22Rv1 (cell line): ENCODE measurements around the gene CLCA1.

ENCODE experiments used
- H3K27ac ChIP-seq: fragments of 450-650 bp; 2 replicates; pipeline ENCODE4 v1.5.1; 2017
- CTCF ChIP-seq: fragments of 450-650 bp; IDR thresholded peaks from 2 replicates; pipeline ENCODE4 v1.5.1; 2017; ENCODE audit warnings: mild to moderate bottlenecking
- ZFX ChIP-seq: fragments of 450-650 bp; IDR thresholded peaks from 2 replicates; pipeline ENCODE4 v1.6.1; 2017; ENCODE audit warnings: antibody characterized with exemption, borderline replicate concordance

The CLCA1 gene

DNA sequence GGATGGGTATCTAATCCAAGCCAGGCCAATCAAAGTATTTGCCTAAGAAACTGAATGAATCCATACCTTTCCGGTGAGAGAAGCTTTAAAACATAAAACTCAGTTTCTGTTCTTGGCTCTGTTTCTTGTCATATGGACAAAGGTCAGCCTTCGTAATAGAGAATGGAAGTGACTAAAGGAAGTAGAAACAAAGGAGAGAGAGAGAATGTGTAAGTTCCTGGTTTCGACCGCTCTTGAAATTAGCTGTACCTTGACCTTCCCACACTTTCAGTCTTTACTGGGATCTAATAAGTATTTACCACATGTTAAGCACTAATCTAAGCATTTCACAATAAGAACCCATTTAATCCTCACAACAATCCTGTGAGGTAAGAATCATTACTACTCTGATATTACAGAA, 58.6 kb downstream of the CLCA1 start:
- TF ChIP-seq CTCF (no peak), ZFX (no peak)
- H3K27ac ChIP-seq, result no peak overlapping the region

GRCh38 chr1:86530211-86530845, 61.6 kb downstream of the CLCA1 start:
- TF ChIP-seq CTCF, result no peak
- no peak for TF ChIP-seq ZFX
- H3K27ac ChIP-seq, result no peak overlapping the region

- TF ChIP-seq ZFX (no peak), CTCF (no peak)
- H3K27ac ChIP-seq, result no peak overlapping the region
These were observed 69.4 kb downstream of the CLCA1 start for GRCh38 chr1:86537928-86538695.

GRCh38 chr1:86538775-86539174, 70.0 kb downstream of the CLCA1 start:
- TF ChIP-seq ZFX, result no peak
- TF ChIP-seq CTCF, result no peak
- H3K27ac ChIP-seq, result no peak overlapping the region

- H3K27ac ChIP-seq, result no peak overlapping the region
- no peak for TF ChIP-seq ZFX
- no peak for TF ChIP-seq CTCF
These were observed 73.1 kb downstream of the CLCA1 start for GRCh38 chr1:86541859-86542258.

GRCh38 chr1:86542631-86543030, 73.9 kb downstream of the CLCA1 start:
- H3K27ac ChIP-seq, result no peak overlapping the region
- TF ChIP-seq ZFX, result no peak

DNA sequence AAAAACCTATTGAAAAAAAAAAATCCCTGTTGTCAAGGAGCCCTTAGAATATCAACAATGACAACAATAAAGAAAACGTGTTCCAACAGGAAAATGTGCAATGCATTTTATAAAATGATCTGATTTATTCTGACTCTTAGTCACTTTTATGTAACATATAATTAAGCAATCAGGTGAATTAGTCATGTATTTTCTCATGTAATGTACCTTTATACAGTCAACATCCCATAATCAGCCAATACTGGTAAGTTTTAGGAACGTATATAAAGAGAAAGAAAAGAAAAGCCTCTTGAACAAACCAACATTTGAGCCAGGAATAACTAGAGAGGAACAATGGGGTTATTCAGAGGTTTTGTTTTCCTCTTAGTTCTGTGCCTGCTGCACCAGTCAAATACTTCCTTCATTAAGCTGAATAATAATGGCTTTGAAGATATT, 78.1 kb downstream of the CLCA1 start, which contains the start of gene CLCA4:
Gene CLCA4, plus strand, starts transcription at position 292 of the 435 bp plus-strand sequence. Its CDS starts 42 bp downstream, at position 334.
- TF ChIP-seq ZFX (no peak), CTCF (no peak)

More for the DNA sequence above, 78.1 kb downstream of the CLCA1 start, which contains the start of gene CLCA4:
- no peak within 1 kb of the TSS for H3K27ac ChIP-seq
